ENCODE results near the gene ZNF678. TPM values are rescaled to one million over a fixed set of nuclear protein-coding genes. Genes with fewer than 3 reads are reported as not detected.

The ZNF678 gene
- total and polyA plus RNA-seq, 2 of the 4 experiments (the other 2 are of a cell fraction), result 1.3 to 4.8 TPM

DNA sequence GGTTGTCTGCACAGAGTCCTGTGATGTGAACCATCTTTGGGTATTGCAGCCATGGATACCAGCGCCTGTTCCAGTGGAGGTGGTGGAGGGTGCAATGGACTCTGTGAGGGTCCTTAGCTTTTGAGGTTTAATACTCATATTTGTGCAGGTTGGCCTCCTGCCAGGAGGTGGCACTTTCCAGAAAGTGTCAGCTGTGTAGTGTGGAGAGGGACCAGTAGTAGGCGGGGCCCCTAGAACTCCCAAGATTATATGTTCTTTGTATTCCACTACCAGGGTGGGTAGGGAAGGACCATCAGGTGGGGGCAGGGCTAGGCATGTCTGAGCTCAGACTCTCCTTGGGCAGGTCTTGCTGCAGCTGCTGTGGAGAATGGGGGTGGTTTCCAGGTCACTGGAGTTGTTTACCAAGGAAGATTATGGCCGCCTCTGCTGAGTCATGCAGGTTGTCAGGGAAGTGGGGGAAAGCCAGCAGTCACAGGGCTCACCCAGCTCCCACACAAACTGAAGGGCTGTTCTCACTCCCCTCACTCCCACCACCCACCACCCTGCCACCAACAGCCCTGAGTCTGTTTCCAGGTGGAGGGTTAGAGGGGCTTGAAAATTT lies 31.2 kb upstream of the ZNF678 start:
- Histone ChIP-seq H4K20me1 (ENCODE audit: insufficient read depth, low read length) (no peaks in the 10 kb centered on the region), H3K4ac (ENCODE audit: low read depth, low read length) (no peak overlapping the region), H3K4me1 (ENCODE audit: control insufficient read depth, insufficient read depth, low read length) (no peaks in the 10 kb centered on the region), H2AFZ (replicated peaks; ENCODE audit: low read length, poor library complexity) (no peak overlapping the region), H3K14ac (replicated peaks; ENCODE audit: low read depth, low read length) (no peak overlapping the region), H3K4me2 (ENCODE audit: low read depth, low read length) (no peak overlapping the region), H3K9me1 (ENCODE audit: insufficient read depth, low read length) (no peaks in the 10 kb centered on the region), H3K56ac (ENCODE audit: extremely low read depth, insufficient read depth, low read length) (no peak overlapping the region), H4K8ac (ENCODE audit: low read depth in 2 of 2, low read length in 2 of 2) (no peak overlapping the region), H2BK5ac (ENCODE audit: low read depth, low read length, poor library complexity, severe bottlenecking) (no peak overlapping the region), H3K23ac (ENCODE audit: low read depth, low read length) (no peak overlapping the region), H3K18ac (ENCODE audit: low read depth, low read length) (no peak overlapping the region), H2AK9ac (replicated peaks; ENCODE audit: low read depth, low read length, poor library complexity) (no peak overlapping the region), H2BK20ac (ENCODE audit: low read depth, low read length) (no peak overlapping the region), H4K5ac (ENCODE audit: low read depth, low read length) (no peak overlapping the region), H3K4me3 (ENCODE audit: insufficient read depth, low read depth, low read length) (no peak overlapping the region), H4K91ac (ENCODE audit: insufficient read depth, low read depth, low read length) (no peak overlapping the region), H3K27ac (ENCODE audit: insufficient read depth, low read length) (no peak overlapping the region), H3K9me3 (ENCODE audit: control insufficient read depth, insufficient read depth, low read length) (peaks cover 22% of the 10 kb centered on the region), H2AK5ac (ENCODE audit: low read depth, low read length) (no peak overlapping the region), H3K36me3 (ENCODE audit: control insufficient read depth, insufficient read depth, low read length) (no peaks in the 10 kb centered on the region), H3K79me1 (ENCODE audit: low read depth in 1 of 2, low read length in 2 of 2) (no peaks in the 10 kb centered on the region), H2BK120ac (ENCODE audit: low read depth, low read length) (no peak overlapping the region), H3K9ac (ENCODE audit: low read depth, low read length) (no peak overlapping the region), H3K27me3 (ENCODE audit: control insufficient read depth, insufficient read depth, low read length) (no peaks in the 10 kb centered on the region), H2BK15ac (ENCODE audit: low read depth, low read length) (no peak overlapping the region)
- no peak for DNase-seq
- no TSS peak for BruUV-seq (replicated peaks)
- no peak for TF ChIP-seq RFX5 (IDR thresholded peaks at IDR 0.05; ENCODE audit: low read depth, low read length)
- no peak for TF ChIP-seq CHD1 (IDR thresholded peaks at IDR 0.05; ENCODE audit: low read depth, low read length)
- TF ChIP-seq MAZ (IDR thresholded peaks at IDR 0.05; ENCODE audit: borderline replicate concordance, low read depth, low read length), result no peak
- no peak for TF ChIP-seq RAD21 (IDR thresholded peaks at IDR 0.05; ENCODE audit: low read length)
- TF ChIP-seq FOS (IDR thresholded peaks at IDR 0.05; ENCODE audit: low read depth, low read length), result no peak
- TF ChIP-seq ELK1 (IDR thresholded peaks at IDR 0.05; ENCODE audit: borderline replicate concordance, low read depth, low read length), result no peak
- TF ChIP-seq POLR2A (IDR thresholded peaks at IDR 0.05; ENCODE audit: low read depth, low read length), result no peak
- no peak for TF ChIP-seq RCOR1 (IDR thresholded peaks at IDR 0.05; ENCODE audit: insufficient replicate concordance, low read length)
- no peak for TF ChIP-seq CEBPB (IDR thresholded peaks at IDR 0.05; ENCODE audit: low read depth, low read length)
- no peak for TF ChIP-seq CTCF (conservative IDR thresholded peaks at IDR 0.05; ENCODE audit: low read depth, low read length)
- no peak for TF ChIP-seq NFE2L2 (IDR thresholded peaks at IDR 0.05; ENCODE audit: low read depth, low read length)
- TF ChIP-seq, protein P1, sequence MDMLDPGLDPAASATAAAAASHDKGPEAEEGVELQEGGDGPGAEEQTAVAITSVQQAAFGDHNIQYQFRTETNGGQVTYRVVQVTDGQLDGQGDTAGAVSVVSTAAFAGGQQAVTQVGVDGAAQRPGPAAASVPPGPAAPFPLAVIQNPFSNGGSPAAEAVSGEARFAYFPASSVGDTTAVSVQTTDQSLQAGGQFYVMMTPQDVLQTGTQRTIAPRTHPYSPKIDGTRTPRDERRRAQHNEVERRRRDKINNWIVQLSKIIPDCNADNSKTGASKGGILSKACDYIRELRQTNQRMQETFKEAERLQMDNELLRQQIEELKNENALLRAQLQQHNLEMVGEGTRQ (IDR thresholded peaks at IDR 0.05; ENCODE audit: low read depth, low read length), result no peak
- TF ChIP-seq BHLHE40 (IDR thresholded peaks at IDR 0.05; ENCODE audit: low read depth, low read length), result no peak
- no peak for TF ChIP-seq MAFK (IDR thresholded peaks at IDR 0.05; ENCODE audit: low read depth, low read length)
- TF ChIP-seq MXI1 (IDR thresholded peaks at IDR 0.05; ENCODE audit: borderline replicate concordance, low read depth, low read length), result no peak
- CTCF ChIA-PET, result no interaction called here
- POLR2A ChIA-PET (ENCODE audit: unreplicated experiment), result no interaction called here
- in situ Hi-C loops (cut with MboI; ENCODE audit: low sequenced_read_pairs) (no loop called here), dilution Hi-C loops (cut with HindIII; ENCODE audit: low sequenced_read_pairs, unreplicated experiment) (no loop called here), intact Hi-C loops (cut with micrococcal nuclease) (no loop called here)
- WGBS, 2 experiments (ENCODE audit: extremely low coverage in 2 of 2, insufficient read length in 1 of 2), result no CpG with 5 or more reads among the region's 3 CpGs
- no peak for ATAC-seq (ENCODE audit: low read depth)
